GM23338 (cell line): Measurements from ENCODE around the gene IFNLR1. TPM values are rescaled to one million over a fixed set of nuclear protein-coding genes. Genes with fewer than 3 reads are reported as not detected.

Source experiments
- ATAC-seq: fragments of 200-7000 bp; cut with Tn5 transposase; 3 replicates; pipeline ENCODE4 v1.9.1; 2020
- DNase-seq: peaks from one replicate; pipeline ENCODE4 v3.0.0-alpha.2; 2015; ENCODE audit warnings: low spot score
- H2AFZ ChIP-seq: fragments of 200-600 bp; sonication (generic); 2 replicates; pipeline ENCODE4 v1.8.0; 2016; ENCODE audit warnings: antibody characterized with exemption, mild to moderate bottlenecking, moderate library complexity
- H3F3A ChIP-seq: fragments of 200-600 bp; sonication (generic); replicated peaks from 2 replicates; pipeline ENCODE4 v1.8.0; 2017; ENCODE audit warnings: antibody characterized with exemption, mixed run types, low read depth
- H3K27ac ChIP-seq: fragments of 200-600 bp; sonication (generic); 2 replicates; pipeline ENCODE4 v1.6.1; 2016; ENCODE audit warnings: low read depth
- H3K27me3 ChIP-seq: fragments of 200-600 bp; sonication (generic); 2 replicates; pipeline ENCODE4 v1.8.0; 2016; ENCODE audit warnings: mild to moderate bottlenecking, mixed run types, moderate library complexity; ENCODE audit not compliant: insufficient read depth
- H3K36me3 ChIP-seq: fragments of 200-600 bp; sonication (generic); 2 replicates; pipeline ENCODE4 v1.8.0; 2016; ENCODE audit warnings: mild to moderate bottlenecking; ENCODE audit not compliant: insufficient read depth
- H3K4me1 ChIP-seq: fragments of 200-600 bp; sonication (generic); 2 replicates; pipeline ENCODE4 v1.8.0; 2016; ENCODE audit warnings: mild to moderate bottlenecking, moderate library complexity; ENCODE audit not compliant: insufficient read depth
- H3K4me2 ChIP-seq: fragments of 200-600 bp; sonication (generic); 2 replicates; pipeline ENCODE4 v1.7.1; 2017; ENCODE audit warnings: mixed run types
- H3K4me3 ChIP-seq: fragments of 200-600 bp; sonication (generic); 2 replicates; pipeline ENCODE4 v1.6.1; 2016; ENCODE audit warnings: mixed run types
- H3K79me2 ChIP-seq: fragments of 200-600 bp; sonication (generic); replicated peaks from 2 replicates; pipeline ENCODE4 v1.8.0; 2017; ENCODE audit warnings: mild to moderate bottlenecking; ENCODE audit not compliant: insufficient read depth
- H3K9me2 ChIP-seq: fragments of 200-600 bp; sonication (generic); 2 replicates; pipeline ENCODE4 v1.8.0; 2017; ENCODE audit not compliant: insufficient read depth
- H4K20me1 ChIP-seq: fragments of 200-600 bp; sonication (generic); replicated peaks from 2 replicates; pipeline ENCODE4 v1.8.0; 2017; ENCODE audit warnings: mild to moderate bottlenecking; ENCODE audit not compliant: insufficient read depth
- H3K27ac Mint-ChIP-seq: 2 replicates; pipeline ENCODE4 v1.8.0; 2020; ENCODE audit warnings: inconsistent platforms, mild to moderate bottlenecking, moderate library complexity, mixed read lengths
- H3K27me3 Mint-ChIP-seq: 3 replicates; pipeline ENCODE4 v1.8.0; 2022; ENCODE audit warnings: low read depth, mild to moderate bottlenecking, moderate library complexity, mixed read lengths, inconsistent platforms; ENCODE audit not compliant: insufficient read depth, poor library complexity
- H3K36me3 Mint-ChIP-seq: 3 replicates; pipeline ENCODE4 v1.8.0; 2021; ENCODE audit warnings: low read depth, mild to moderate bottlenecking, inconsistent platforms, moderate library complexity, mixed read lengths
- H3K4me1 Mint-ChIP-seq: 3 replicates; pipeline ENCODE4 v1.8.0; 2020; ENCODE audit warnings: mild to moderate bottlenecking, inconsistent platforms, mixed read lengths
- H3K4me3 Mint-ChIP-seq: 3 replicates; pipeline ENCODE4 v1.8.0; 2021; ENCODE audit warnings: moderate library complexity, mild to moderate bottlenecking, inconsistent platforms, mixed read lengths
- H3K9me3 Mint-ChIP-seq: 3 replicates; pipeline ENCODE4 v1.8.0; 2020; ENCODE audit warnings: moderate library complexity, mild to moderate bottlenecking, inconsistent platforms, mixed read lengths
- CREB1 ChIP-seq: fragments of 250-450 bp; sonication (Bioruptor Pico); IDR thresholded peaks from 2 replicates; pipeline ENCODE4 v1.5.0; 2020; ENCODE audit warnings: low read depth, mild to moderate bottlenecking, moderate library complexity
- CTCF ChIP-seq, 2 experiments: fragments of 200-600 bp in 1 of 2; sonication (generic) in 1 of 2; conservative IDR thresholded peaks; 2 replicates each; pipeline versions ENCODE4 v1.5.1 to v1.6.1; 2016 to 2017; ENCODE audit warnings: antibody characterized with exemption in 2 of 2, low read depth in 2 of 2, mild to moderate bottlenecking in 2 of 2, moderate library complexity in 1 of 2
- ETS1 ChIP-seq: IDR thresholded peaks from 2 replicates; pipeline ENCODE4 v1.6.1; 2016; ENCODE audit warnings: antibody characterized with exemption
- EZH2 ChIP-seq: fragments of 200-600 bp; sonication (generic); IDR thresholded peaks from one replicate; pipeline ENCODE4 v1.8.0; 2017; ENCODE audit warnings: antibody characterized with exemption, mild to moderate bottlenecking, low read depth; ENCODE audit not compliant: unreplicated experiment
- EZH2phosphoT487 ChIP-seq: fragments of 200-600 bp; sonication (generic); IDR thresholded peaks from one replicate; pipeline ENCODE4 v1.8.1; 2018; ENCODE audit warnings: antibody characterized with exemption; ENCODE audit not compliant: unreplicated experiment
- JUNB ChIP-seq: IDR thresholded peaks from one replicate; pipeline ENCODE4 v1.6.1; 2016; ENCODE audit warnings: antibody characterized with exemption; ENCODE audit not compliant: unreplicated experiment
- NANOG ChIP-seq: IDR thresholded peaks from 2 replicates; pipeline ENCODE4 v1.6.1; 2016; ENCODE audit warnings: antibody characterized with exemption, borderline replicate concordance
- POLR2AphosphoS5 ChIP-seq: IDR thresholded peaks from 2 replicates; pipeline ENCODE4 v1.6.1; 2016; ENCODE audit warnings: antibody characterized with exemption, low read depth
- STAT1 ChIP-seq: IDR thresholded peaks from one replicate; pipeline ENCODE4 v1.6.1; 2016; ENCODE audit warnings: antibody characterized with exemption; ENCODE audit not compliant: unreplicated experiment
- ZNF114 ChIP-seq: fragments of 250-450 bp; sonication (Bioruptor Pico); IDR thresholded peaks from 2 replicates; pipeline ENCODE4 v1.5.0; 2020; ENCODE audit warnings: mild to moderate bottlenecking, moderate library complexity
- ZNF331 ChIP-seq: fragments of 250-450 bp; sonication (Bioruptor Pico); IDR thresholded peaks from 2 replicates; pipeline ENCODE4 v1.5.0; 2020; ENCODE audit warnings: low read depth, mild to moderate bottlenecking, moderate library complexity
- ZNF462 ChIP-seq: fragments of 250-450 bp; sonication (Bioruptor Pico); IDR thresholded peaks from 2 replicates; pipeline ENCODE4 v1.5.0; 2020; ENCODE audit warnings: mild to moderate bottlenecking, moderate library complexity
- polyA plus RNA-seq: library from polyadenylated mRNA; unstranded; fragments of >200 nt; fragmentation: Nextera tagmentation; extraction: Ambion mirVana; gene quantifications from 2 replicates; pipeline ENCODE4 v1.2.1, GENCODE V29; 2016
- total RNA-seq: library from RNA; depleted of rRNA; stranded (reverse); fragments of >200 nt; shearing (Covaris generic); gene quantifications from 2 replicates; pipeline ENCODE4 v1.2.3, GENCODE V29; 2014

IFNLR1 gene
- total and polyA plus RNA-seq, 2 experiments from 2014 or later = 4.2 to 6.2 TPM

- TF ChIP-seq CTCF (conservative IDR thresholded peaks at IDR 0.05; ENCODE audit: low read depth in 2 of 2) (no peak), STAT1 (no peak), ETS1 (no peak), ZNF331 (CRISPR knock-in tag) (no peak), ZNF114 (CRISPR knock-in tag) (no peak), EZH2 (no peak), NANOG (no peak), CREB1 (CRISPR knock-in tag) (no peak), POLR2AphosphoS5 (no peak), EZH2phosphoT487 (no peak), JUNB (no peak)
Observed at GRCh38 chr1:24119489-24119858, 67.6 kb downstream of the IFNLR1 start (continued).

- H3K9me2 ChIP-seq = no peaks in the 10 kb centered on the region
- no peaks in the 10 kb centered on the region for H3K27me3 ChIP-seq
- no peak overlapping the region for H2AFZ ChIP-seq
- H3F3A ChIP-seq = no peaks in the 10 kb centered on the region
- no peak overlapping the region for H3K4me3 ChIP-seq
- no peak for DNase-seq
- H3K4me1 Mint-ChIP-seq = peaks cover 7% of the 10 kb centered on the region
- H3K27ac ChIP-seq = no peak overlapping the region
- H3K27ac Mint-ChIP-seq = no peak overlapping the region
- H3K4me1 ChIP-seq = peaks cover 13% of the 10 kb centered on the region; the same call in 1 of the 2 replicates
- no peaks in the 10 kb centered on the region for H3K9me3 Mint-ChIP-seq
- no peaks in the 10 kb centered on the region for H3K36me3 ChIP-seq
- ATAC-seq = no peak
- H3K4me3 Mint-ChIP-seq = no peak overlapping the region
- peaks cover 6% of the 10 kb centered on the region for H3K27me3 Mint-ChIP-seq
- no peaks in the 10 kb centered on the region for H3K79me2 ChIP-seq
- H4K20me1 ChIP-seq = no peaks in the 10 kb centered on the region
- no peaks in the 10 kb centered on the region for H3K36me3 Mint-ChIP-seq
- H3K4me2 ChIP-seq = no peak overlapping the region
- TF ChIP-seq ZNF462 (no peak), CTCF (conservative IDR thresholded peaks at IDR 0.05; ENCODE audit: low read depth in 2 of 2) (no peak), NANOG (no peak), CREB1 (CRISPR knock-in tag) (no peak), EZH2phosphoT487 (no peak), EZH2 (no peak), STAT1 (no peak), ZNF114 (CRISPR knock-in tag) (no peak)
Observed at GRCh38 chr1:24118410-24119242, 68.5 kb downstream of the IFNLR1 start.
